ENCODE results near the gene RASAL2. TPM values are rescaled to one million over a fixed set of nuclear protein-coding genes. Genes with fewer than 3 reads are reported as not detected.

Gene RASAL2
- total and polyA plus RNA-seq, 2 donors (not counting 1 experiment from before 2014, with no cell fraction given): 11.9 to 21.8 TPM

DNA sequence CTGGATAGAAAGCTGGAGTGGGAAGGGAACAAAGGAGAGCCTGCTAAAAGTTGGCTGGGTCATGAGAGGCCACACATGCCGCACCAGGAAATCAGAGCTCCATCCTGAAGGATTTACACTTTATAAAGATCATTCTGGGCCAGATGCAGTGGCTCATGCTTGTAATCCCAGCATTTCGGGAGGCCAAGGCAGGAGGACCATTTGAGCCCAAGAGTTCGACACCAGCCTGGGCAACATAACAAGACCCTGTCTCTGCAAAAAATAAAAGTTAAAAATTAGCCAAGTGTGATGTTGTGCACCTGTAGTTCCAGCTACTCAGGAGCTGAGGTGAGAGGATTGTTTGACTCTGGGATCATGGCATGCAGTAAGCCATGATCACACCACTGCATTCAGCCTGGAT is 28.7 kb upstream of the RASAL2 start:
- TF ChIP-seq EZH2 (IDR thresholded peaks at IDR 0.05; ENCODE audit: low read length, missing control alignments): no peak
- TF ChIP-seq, protein P1, sequence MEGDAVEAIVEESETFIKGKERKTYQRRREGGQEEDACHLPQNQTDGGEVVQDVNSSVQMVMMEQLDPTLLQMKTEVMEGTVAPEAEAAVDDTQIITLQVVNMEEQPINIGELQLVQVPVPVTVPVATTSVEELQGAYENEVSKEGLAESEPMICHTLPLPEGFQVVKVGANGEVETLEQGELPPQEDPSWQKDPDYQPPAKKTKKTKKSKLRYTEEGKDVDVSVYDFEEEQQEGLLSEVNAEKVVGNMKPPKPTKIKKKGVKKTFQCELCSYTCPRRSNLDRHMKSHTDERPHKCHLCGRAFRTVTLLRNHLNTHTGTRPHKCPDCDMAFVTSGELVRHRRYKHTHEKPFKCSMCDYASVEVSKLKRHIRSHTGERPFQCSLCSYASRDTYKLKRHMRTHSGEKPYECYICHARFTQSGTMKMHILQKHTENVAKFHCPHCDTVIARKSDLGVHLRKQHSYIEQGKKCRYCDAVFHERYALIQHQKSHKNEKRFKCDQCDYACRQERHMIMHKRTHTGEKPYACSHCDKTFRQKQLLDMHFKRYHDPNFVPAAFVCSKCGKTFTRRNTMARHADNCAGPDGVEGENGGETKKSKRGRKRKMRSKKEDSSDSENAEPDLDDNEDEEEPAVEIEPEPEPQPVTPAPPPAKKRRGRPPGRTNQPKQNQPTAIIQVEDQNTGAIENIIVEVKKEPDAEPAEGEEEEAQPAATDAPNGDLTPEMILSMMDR (conservative IDR thresholded peaks at IDR 0.05 in 1 of 2, IDR thresholded peaks at IDR 0.05 in 1 of 2; ENCODE audit: low read depth in 1 of 2, low read length in 2 of 2): no peak
- H3K79me2 ChIP-seq (ENCODE audit: control insufficient read depth, insufficient read depth, low read length): no peaks in the 10 kb centered on the region

DNA sequence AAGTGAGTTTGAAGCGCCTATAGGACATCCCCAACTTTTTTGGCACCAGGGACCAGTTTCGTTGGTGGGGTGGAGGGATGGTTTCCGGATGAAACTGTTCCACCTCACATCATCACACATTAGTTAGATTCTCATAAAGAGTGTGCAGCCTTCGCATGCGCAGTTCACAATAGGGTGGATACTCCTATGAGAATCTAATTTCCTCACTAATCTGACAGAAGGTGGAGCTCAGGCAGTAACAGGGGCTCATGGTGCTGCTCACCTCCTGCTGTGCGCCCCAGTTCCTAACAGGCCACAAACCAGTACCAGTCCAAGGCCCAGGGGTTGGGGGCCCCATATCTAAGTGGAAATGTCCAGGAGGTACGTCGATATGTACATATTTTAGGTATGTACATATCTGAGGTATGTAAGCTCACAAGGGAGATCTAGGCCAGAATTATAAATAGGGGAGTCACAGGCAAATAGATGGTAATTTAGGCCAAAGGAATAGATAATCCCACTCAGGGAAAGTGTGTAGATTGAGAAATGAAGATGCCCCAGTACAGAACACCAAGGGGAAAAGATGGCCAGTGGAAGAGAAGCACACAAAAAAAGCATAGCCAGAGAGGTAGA is 27.5 kb upstream of the RASAL2 start:
- Histone ChIP-seq H4K20me1 (ENCODE audit: control insufficient read depth, extremely low read depth, insufficient read depth, low read length) (no peaks in the 10 kb centered on the region), H3K4me1 (ENCODE audit: control insufficient read depth, extremely low read depth, insufficient read depth, low read length) (no peaks in the 10 kb centered on the region), H3K4me2 (ENCODE audit: extremely low read depth, insufficient read depth, low read length) (no peak overlapping the region)

More for the DNA sequence above, 28.7 kb upstream of the RASAL2 start:
- Histone ChIP-seq H3K27me3 (ENCODE audit: control insufficient read depth, insufficient read depth, low read length) (no peaks in the 10 kb centered on the region), H3K36me3 (ENCODE audit: control insufficient read depth, insufficient read depth, low read length) (no peaks in the 10 kb centered on the region), H3K9me3 (ENCODE audit: control insufficient read depth, insufficient read depth, low read depth, low read length) (no peaks in the 10 kb centered on the region), H4K20me1 (ENCODE audit: control insufficient read depth, extremely low read depth, insufficient read depth, low read length) (no peaks in the 10 kb centered on the region), H3K9ac (ENCODE audit: insufficient read depth, low read length) (no peak overlapping the region), H3K4me2 (ENCODE audit: extremely low read depth, insufficient read depth, low read length) (no peak overlapping the region), H2AFZ (ENCODE audit: low read length) (no peak overlapping the region), H3K4me3 (replicated peaks in 1 of 4; ENCODE audit: control extremely low read depth in 1 of 4, insufficient read depth in 1 of 4, low read depth in 3 of 4, low read length in 4 of 4) (no peak overlapping the region), H3K27ac (ENCODE audit: insufficient read depth, low read length) (no peak overlapping the region), H3K4me1 (ENCODE audit: control insufficient read depth, extremely low read depth, insufficient read depth, low read length) (peaks cover 3% of the 10 kb centered on the region)
- no peak for DNase-seq (ENCODE audit: low read depth in 2 of 2)

DNA sequence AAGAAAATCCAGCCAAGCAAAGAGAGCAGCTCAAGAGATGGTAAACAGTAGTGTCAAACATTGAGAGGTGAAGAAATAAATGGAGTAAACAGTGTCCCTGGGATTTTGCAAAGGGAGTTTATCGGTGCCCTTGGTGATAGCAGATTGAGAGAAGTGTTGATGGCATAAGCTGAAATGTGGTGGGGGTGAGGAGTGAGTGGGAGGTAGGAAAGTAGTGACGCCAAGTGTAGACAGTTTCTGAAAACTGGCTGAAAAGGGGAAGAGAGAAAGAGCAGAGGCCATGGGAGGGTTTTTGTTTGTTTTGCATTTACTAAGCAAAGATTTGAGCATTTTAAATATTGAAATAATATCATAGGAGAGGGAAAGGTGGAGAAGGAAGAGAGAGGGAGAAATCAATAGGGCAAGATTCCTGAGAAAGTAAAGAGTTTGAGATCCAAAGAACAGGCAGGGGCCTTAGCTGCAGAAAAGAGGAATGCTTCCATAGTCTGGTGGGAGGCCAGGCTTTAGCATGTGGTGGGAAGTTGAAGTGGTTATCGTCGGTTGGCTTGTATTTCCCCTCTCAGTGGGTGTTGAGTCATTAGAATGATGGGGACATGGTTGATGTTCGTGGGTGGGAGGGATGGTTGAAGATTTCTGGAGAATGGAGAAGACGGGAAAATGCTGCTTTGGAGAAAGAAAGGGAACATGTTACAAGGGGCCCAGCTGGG is 26.8 kb upstream of the RASAL2 start:
- no peak overlapping the region for H3K4me3 ChIP-seq (replicated peaks in 1 of 4; ENCODE audit: control extremely low read depth in 1 of 4, insufficient read depth in 1 of 4, low read depth in 3 of 4, low read length in 4 of 4)
- DNase-seq (ENCODE audit: low read depth in 2 of 2): peak in 1 of 2 donors; percentile 51
- no peaks in the 10 kb centered on the region for H3K79me2 ChIP-seq (ENCODE audit: control insufficient read depth, insufficient read depth, low read length)
- no peak overlapping the region for H3K27ac ChIP-seq (ENCODE audit: insufficient read depth, low read length)
- no peak for TF ChIP-seq EZH2 (IDR thresholded peaks at IDR 0.05; ENCODE audit: low read length, missing control alignments)
- TF ChIP-seq, protein P1 (conservative IDR thresholded peaks at IDR 0.05 in 1 of 2, IDR thresholded peaks at IDR 0.05 in 1 of 2; ENCODE audit: low read depth in 1 of 2, low read length in 2 of 2): no peak
- no peak overlapping the region for H3K4me2 ChIP-seq (ENCODE audit: extremely low read depth, insufficient read depth, low read length)
- no peaks in the 10 kb centered on the region for H4K20me1 ChIP-seq (ENCODE audit: control insufficient read depth, extremely low read depth, insufficient read depth, low read length)
- no peaks in the 10 kb centered on the region for H3K27me3 ChIP-seq (ENCODE audit: control insufficient read depth, insufficient read depth, low read length)
- no peaks in the 10 kb centered on the region for H3K9me3 ChIP-seq (ENCODE audit: control insufficient read depth, insufficient read depth, low read depth, low read length)
- no peak overlapping the region for H2AFZ ChIP-seq (ENCODE audit: low read length)
- no peaks in the 10 kb centered on the region for H3K36me3 ChIP-seq (ENCODE audit: control insufficient read depth, insufficient read depth, low read length)
- H3K9ac ChIP-seq (ENCODE audit: insufficient read depth, low read length): no peak overlapping the region
- no peaks in the 10 kb centered on the region for H3K4me1 ChIP-seq (ENCODE audit: control insufficient read depth, extremely low read depth, insufficient read depth, low read length)

More for the DNA sequence above, 27.5 kb upstream of the RASAL2 start:
- H3K4me3 ChIP-seq (replicated peaks in 1 of 4; ENCODE audit: control extremely low read depth in 1 of 4, insufficient read depth in 1 of 4, low read depth in 3 of 4, low read length in 4 of 4): no peak overlapping the region
- H3K36me3 ChIP-seq (ENCODE audit: control insufficient read depth, insufficient read depth, low read length): no peaks in the 10 kb centered on the region
- DNase-seq (ENCODE audit: low read depth in 2 of 2): no peak
- no peaks in the 10 kb centered on the region for H3K27me3 ChIP-seq (ENCODE audit: control insufficient read depth, insufficient read depth, low read length)
- H3K27ac ChIP-seq (ENCODE audit: insufficient read depth, low read length): no peak overlapping the region
- no peak overlapping the region for H3K9ac ChIP-seq (ENCODE audit: insufficient read depth, low read length)
- no peaks in the 10 kb centered on the region for H3K79me2 ChIP-seq (ENCODE audit: control insufficient read depth, insufficient read depth, low read length)
- no peaks in the 10 kb centered on the region for H3K9me3 ChIP-seq (ENCODE audit: control insufficient read depth, insufficient read depth, low read depth, low read length)
- no peak for TF ChIP-seq EZH2 (IDR thresholded peaks at IDR 0.05; ENCODE audit: low read length, missing control alignments)
- TF ChIP-seq, protein P1 (conservative IDR thresholded peaks at IDR 0.05 in 1 of 2, IDR thresholded peaks at IDR 0.05 in 1 of 2; ENCODE audit: low read depth in 1 of 2, low read length in 2 of 2): no peak
- H2AFZ ChIP-seq (ENCODE audit: low read length): no peak overlapping the region
